DOHH2 (cell line): Measurements from ENCODE around the gene FGGY.

ENCODE experiments used
- H3F3A ChIP-seq: fragments of 200-600 bp; sonication (generic), shearing (Covaris generic); 2 replicates; pipeline ENCODE4 v1.6.0; 2016; ENCODE audit warnings: antibody characterized with exemption, mild to moderate bottlenecking; ENCODE audit not compliant: control insufficient read depth, insufficient read depth
- H3K27ac ChIP-seq: fragments of 200-600 bp; sonication (generic); 2 replicates; pipeline ENCODE4 v1.5.1; 2014; ENCODE audit warnings: low read depth, mild to moderate bottlenecking, low read length, moderate library complexity
- H3K27me3 ChIP-seq: fragments of 200-600 bp; sonication (generic); 2 replicates; pipeline ENCODE4 v1.6.1; 2014; ENCODE audit warnings: mild to moderate bottlenecking, low read length, mixed read lengths; ENCODE audit not compliant: control insufficient read depth
- H3K36me3 ChIP-seq: fragments of 200-600 bp; sonication (generic); 2 replicates; pipeline ENCODE4 v1.6.1; 2014; ENCODE audit warnings: mild to moderate bottlenecking, low read length, moderate library complexity, mixed read lengths; ENCODE audit not compliant: control insufficient read depth
- H3K4me1 ChIP-seq: fragments of 200-600 bp; sonication (generic); 2 replicates; pipeline ENCODE4 v1.6.1; 2014; ENCODE audit warnings: mild to moderate bottlenecking, low read length, mixed read lengths; ENCODE audit not compliant: control insufficient read depth
- H3K4me2 ChIP-seq: fragments of 200-600 bp; sonication (generic); 2 replicates; pipeline ENCODE4 v1.6.0; 2014; ENCODE audit warnings: mild to moderate bottlenecking, low read length, moderate library complexity
- H3K4me3 ChIP-seq: fragments of 200-600 bp; sonication (generic); 2 replicates; pipeline ENCODE4 v1.5.1; 2014; ENCODE audit warnings: mild to moderate bottlenecking, low read length, mixed read lengths
- H3K79me2 ChIP-seq: fragments of 200-600 bp; sonication (generic); 2 replicates; pipeline ENCODE4 v1.6.1; 2014; ENCODE audit warnings: mild to moderate bottlenecking, low read length, mixed read lengths; ENCODE audit not compliant: control insufficient read depth
- H3K9me2 ChIP-seq: fragments of 200-600 bp; sonication (generic); replicated peaks from 2 replicates; pipeline ENCODE4 v1.6.1; 2014; ENCODE audit warnings: mild to moderate bottlenecking, low read length, mixed read lengths; ENCODE audit not compliant: control insufficient read depth
- H3K9me3 ChIP-seq: fragments of 200-600 bp; sonication (generic); 2 replicates; pipeline ENCODE4 v1.6.1; 2014; ENCODE audit warnings: antibody characterized with exemption, low read length, mixed read lengths; ENCODE audit not compliant: control insufficient read depth, insufficient read depth
- H4K20me1 ChIP-seq: fragments of 200-600 bp; sonication (generic); 2 replicates; pipeline ENCODE4 v1.6.0; 2014; ENCODE audit warnings: low read depth, mild to moderate bottlenecking, antibody characterized with exemption, low read length, moderate library complexity; ENCODE audit not compliant: control insufficient read depth, insufficient read depth
- CTCF ChIP-seq: fragments of 200-600 bp; sonication (generic); IDR thresholded peaks from one replicate; pipeline ENCODE4 v1.5.1; 2014; ENCODE audit warnings: antibody characterized with exemption, mild to moderate bottlenecking, low read depth, low read length; ENCODE audit not compliant: poor library complexity, severe bottlenecking
- EZH2phosphoT487 ChIP-seq: fragments of 200-600 bp; sonication (generic); IDR thresholded peaks from 2 replicates; pipeline ENCODE4 v1.6.1; 2017; ENCODE audit warnings: borderline replicate concordance, mild to moderate bottlenecking, antibody characterized with exemption, low read length, moderate library complexity, mixed read lengths

FGGY gene

GRCh38 chr1:59343576-59343840 lies 46.6 kb downstream of the FGGY start:
- TF ChIP-seq CTCF, result no peak
- TF ChIP-seq EZH2phosphoT487, result no peak
- Histone ChIP-seq H3K36me3 (no peaks in the 10 kb centered on the region), H4K20me1 (no peaks in the 10 kb centered on the region), H3K9me2 (no peaks in the 10 kb centered on the region), H3F3A (no peaks in the 10 kb centered on the region), H3K79me2 (no peaks in the 10 kb centered on the region), H3K4me1 (no peaks in the 10 kb centered on the region), H3K27ac (no peak overlapping the region), H3K4me3 (no peak overlapping the region), H3K27me3 (no peaks in the 10 kb centered on the region), H3K9me3 (no peaks in the 10 kb centered on the region), H3K4me2 (no peak overlapping the region)

- Histone ChIP-seq H3K9me3 (no peaks in the 10 kb centered on the region), H3F3A (no peaks in the 10 kb centered on the region), H3K4me1 (no peaks in the 10 kb centered on the region), H4K20me1 (no peaks in the 10 kb centered on the region), H3K9me2 (no peaks in the 10 kb centered on the region), H3K36me3 (no peaks in the 10 kb centered on the region), H3K27me3 (no peaks in the 10 kb centered on the region), H3K4me3 (no peak overlapping the region), H3K79me2 (no peaks in the 10 kb centered on the region), H3K27ac (no peak overlapping the region), H3K4me2 (no peak overlapping the region)
- TF ChIP-seq CTCF, result no peak
- TF ChIP-seq EZH2phosphoT487, result no peak
Measured at GRCh38 chr1:59345221-59345620, 48.3 kb downstream of the FGGY start.

DNA sequence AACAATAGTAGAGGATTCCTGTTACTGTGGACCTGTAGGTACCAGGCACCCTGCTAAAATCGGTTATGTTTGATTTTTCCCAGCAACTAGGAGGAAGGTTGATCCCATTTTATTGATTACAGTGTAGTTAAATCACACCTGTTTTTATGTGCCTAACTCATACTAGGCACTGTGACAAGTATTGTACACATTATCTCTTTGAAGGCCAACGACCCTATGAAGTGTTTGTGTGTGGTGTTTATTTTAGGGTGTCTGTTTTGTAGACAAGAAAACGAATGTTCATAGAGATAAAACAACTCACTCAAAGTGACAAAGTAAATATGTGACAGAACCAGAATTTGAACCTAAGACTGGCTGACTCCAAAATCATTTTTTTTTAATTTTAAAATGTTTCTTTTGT lies 49.5 kb downstream of the FGGY start:
- TF ChIP-seq EZH2phosphoT487 (no peak), CTCF (no peak)
- H3K36me3 ChIP-seq, result no peaks in the 10 kb centered on the region
- no peaks in the 10 kb centered on the region for H3K4me1 ChIP-seq
- no peak overlapping the region for H3K4me2 ChIP-seq
- H3K27me3 ChIP-seq, result no peaks in the 10 kb centered on the region
- no peaks in the 10 kb centered on the region for H3K79me2 ChIP-seq
- H3K4me3 ChIP-seq, result no peak overlapping the region
- H3F3A ChIP-seq, result no peaks in the 10 kb centered on the region
- no peak overlapping the region for H3K27ac ChIP-seq
- H3K9me2 ChIP-seq, result no peaks in the 10 kb centered on the region
- H3K9me3 ChIP-seq, result no peaks in the 10 kb centered on the region
- no peaks in the 10 kb centered on the region for H4K20me1 ChIP-seq

GRCh38 chr1:59349101-59349500 lies 52.2 kb downstream of the FGGY start:
- no peaks in the 10 kb centered on the region for H3K36me3 ChIP-seq
- no peak overlapping the region for H3K27ac ChIP-seq
- H3K9me2 ChIP-seq, result no peaks in the 10 kb centered on the region
- no peaks in the 10 kb centered on the region for H3F3A ChIP-seq
- H3K27me3 ChIP-seq, result no peaks in the 10 kb centered on the region
- H4K20me1 ChIP-seq, result no peaks in the 10 kb centered on the region
- no peak overlapping the region for H3K4me3 ChIP-seq
- H3K79me2 ChIP-seq, result no peaks in the 10 kb centered on the region
- no peaks in the 10 kb centered on the region for H3K4me1 ChIP-seq
- H3K4me2 ChIP-seq, result no peak overlapping the region
- no peak for TF ChIP-seq CTCF
- no peak for TF ChIP-seq EZH2phosphoT487
- no peaks in the 10 kb centered on the region for H3K9me3 ChIP-seq
